Measurements from ENCODE around the gene MEGF6. TPM values are rescaled to one million over a fixed set of nuclear protein-coding genes. Genes with fewer than 3 reads are reported as not detected.

Gene MEGF6
- total and polyA plus RNA-seq, 2 donors (not counting 1 experiment from before 2014, with no cell fraction given) = 43.2 to 77.3 TPM

GRCh38 chr1:3548895-3549294 is 62.4 kb downstream of the MEGF6 start:
- Mint-ChIP-seq H3K4me1 (no peaks in the 10 kb centered on the region), H3K4me3 (no peak overlapping the region), H3K27me3 (no peaks in the 10 kb centered on the region), H3K9me3 (ENCODE audit: insufficient read depth) (no peaks in the 10 kb centered on the region), H3K27ac (no peak overlapping the region)
- H3K4me2 ChIP-seq (replicated peaks; ENCODE audit: low read depth, low read length, poor library complexity, severe bottlenecking) = no peak overlapping the region
- H3K9me3 ChIP-seq (ENCODE audit: control extremely low read depth in 1 of 3, control insufficient read depth in 2 of 3, insufficient read depth in 1 of 3, low read length in 2 of 3) = no peaks in the 10 kb centered on the region
- H3K36me3 ChIP-seq (replicated peaks in 1 of 2; ENCODE audit: control extremely low read depth in 1 of 2, control insufficient read depth in 1 of 2, extremely low read depth in 1 of 2, insufficient read depth in 2 of 2, low read length in 1 of 2) = no peaks in the 10 kb centered on the region
- CTCF ChIA-PET = no interaction called here
- ATAC-seq (ENCODE audit: low read depth) (no peak), DNase-seq (no peak)
- no peaks in the 10 kb centered on the region for H3K4me1 ChIP-seq (ENCODE audit: control insufficient read depth in 2 of 2, insufficient read depth in 2 of 2, low read length in 2 of 2)
- H3K4me3 ChIP-seq (ENCODE audit: control extremely low read depth in 1 of 5, extremely low read depth in 1 of 5, insufficient read depth in 1 of 5, low read depth in 2 of 5, low read length in 4 of 5) = no peak overlapping the region
- H2AFZ ChIP-seq (ENCODE audit: insufficient read depth, low read depth, low read length, poor library complexity, severe bottlenecking) = no peak overlapping the region
- H3K27ac ChIP-seq (ENCODE audit: low read length in 2 of 2) = no peak overlapping the region
- no peak overlapping the region for H3K9ac ChIP-seq (ENCODE audit: low read length)
- no peaks in the 10 kb centered on the region for H4K20me1 ChIP-seq (ENCODE audit: control insufficient read depth, insufficient read depth, low read length, poor library complexity, severe bottlenecking)
- TF ChIP-seq EZH2 (IDR thresholded peaks at IDR 0.05; ENCODE audit: borderline replicate concordance, insufficient read depth, low read depth, low read length, poor library complexity, severe bottlenecking) = no peak
- TF ChIP-seq, protein P1, sequence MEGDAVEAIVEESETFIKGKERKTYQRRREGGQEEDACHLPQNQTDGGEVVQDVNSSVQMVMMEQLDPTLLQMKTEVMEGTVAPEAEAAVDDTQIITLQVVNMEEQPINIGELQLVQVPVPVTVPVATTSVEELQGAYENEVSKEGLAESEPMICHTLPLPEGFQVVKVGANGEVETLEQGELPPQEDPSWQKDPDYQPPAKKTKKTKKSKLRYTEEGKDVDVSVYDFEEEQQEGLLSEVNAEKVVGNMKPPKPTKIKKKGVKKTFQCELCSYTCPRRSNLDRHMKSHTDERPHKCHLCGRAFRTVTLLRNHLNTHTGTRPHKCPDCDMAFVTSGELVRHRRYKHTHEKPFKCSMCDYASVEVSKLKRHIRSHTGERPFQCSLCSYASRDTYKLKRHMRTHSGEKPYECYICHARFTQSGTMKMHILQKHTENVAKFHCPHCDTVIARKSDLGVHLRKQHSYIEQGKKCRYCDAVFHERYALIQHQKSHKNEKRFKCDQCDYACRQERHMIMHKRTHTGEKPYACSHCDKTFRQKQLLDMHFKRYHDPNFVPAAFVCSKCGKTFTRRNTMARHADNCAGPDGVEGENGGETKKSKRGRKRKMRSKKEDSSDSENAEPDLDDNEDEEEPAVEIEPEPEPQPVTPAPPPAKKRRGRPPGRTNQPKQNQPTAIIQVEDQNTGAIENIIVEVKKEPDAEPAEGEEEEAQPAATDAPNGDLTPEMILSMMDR (IDR thresholded peaks at IDR 0.05) = no peak
- intact Hi-C loops (cut with micrococcal nuclease) = no loop called here
- 87% methylated on average over 14 of the region's 15 CpGs for WGBS (ENCODE audit: insufficient coverage)
- H3K79me2 ChIP-seq (ENCODE audit: control insufficient read depth, insufficient read depth, low read length) = no peaks in the 10 kb centered on the region
- POLR2A ChIA-PET = no interaction called here
- H3K27me3 ChIP-seq (replicated peaks in 1 of 4; ENCODE audit: control extremely low read depth in 1 of 4, control insufficient read depth in 3 of 4, insufficient read depth in 4 of 4, low read length in 3 of 4) = no peaks in the 10 kb centered on the region

GRCh38 chr1:3548156-3548893 is 63.0 kb downstream of the MEGF6 start:
- intact Hi-C loops (cut with micrococcal nuclease) = no loop called here
- Mint-ChIP-seq H3K27ac (no peak overlapping the region), H3K4me3 (no peak overlapping the region), H3K4me1 (no peaks in the 10 kb centered on the region), H3K27me3 (no peaks in the 10 kb centered on the region), H3K9me3 (ENCODE audit: insufficient read depth) (no peaks in the 10 kb centered on the region)
- no peaks in the 10 kb centered on the region for H3K79me2 ChIP-seq (ENCODE audit: control insufficient read depth, insufficient read depth, low read length)
- H2AFZ ChIP-seq (ENCODE audit: insufficient read depth, low read depth, low read length, poor library complexity, severe bottlenecking) = no peak overlapping the region
- H3K4me3 ChIP-seq (ENCODE audit: control extremely low read depth in 1 of 5, extremely low read depth in 1 of 5, insufficient read depth in 1 of 5, low read depth in 2 of 5, low read length in 4 of 5) = no peak overlapping the region
- no peaks in the 10 kb centered on the region for H3K27me3 ChIP-seq (replicated peaks in 1 of 4; ENCODE audit: control extremely low read depth in 1 of 4, control insufficient read depth in 3 of 4, insufficient read depth in 4 of 4, low read length in 3 of 4)
- no peak for ATAC-seq (ENCODE audit: low read depth)
- no peaks in the 10 kb centered on the region for H4K20me1 ChIP-seq (ENCODE audit: control insufficient read depth, insufficient read depth, low read length, poor library complexity, severe bottlenecking)
- H3K9ac ChIP-seq (ENCODE audit: low read length) = no peak overlapping the region
- TF ChIP-seq EZH2 (IDR thresholded peaks at IDR 0.05; ENCODE audit: borderline replicate concordance, insufficient read depth, low read depth, low read length, poor library complexity, severe bottlenecking) = no peak
- TF ChIP-seq, protein P1 (IDR thresholded peaks at IDR 0.05) = no peak
- no peak overlapping the region for H3K27ac ChIP-seq (ENCODE audit: low read length in 2 of 2)
- H3K36me3 ChIP-seq (replicated peaks in 1 of 2; ENCODE audit: control extremely low read depth in 1 of 2, control insufficient read depth in 1 of 2, extremely low read depth in 1 of 2, insufficient read depth in 2 of 2, low read length in 1 of 2) = no peaks in the 10 kb centered on the region
- ChIA-PET POLR2A (interaction anchor here (0.6 kb wide), 1 partner anchor 1547 kb away, joined by 3 read pairs; no protein-coding TSS in a partner anchor), CTCF (no interaction called here)
- no peaks in the 10 kb centered on the region for H3K9me3 ChIP-seq (ENCODE audit: control extremely low read depth in 1 of 3, control insufficient read depth in 2 of 3, insufficient read depth in 1 of 3, low read length in 2 of 3)
- no peak overlapping the region for H3K4me2 ChIP-seq (replicated peaks; ENCODE audit: low read depth, low read length, poor library complexity, severe bottlenecking)
- H3K4me1 ChIP-seq (ENCODE audit: control insufficient read depth in 2 of 2, insufficient read depth in 2 of 2, low read length in 2 of 2) = no peaks in the 10 kb centered on the region
- no peak for DNase-seq
- WGBS (ENCODE audit: insufficient coverage) = 94% methylated on average over 24 of the region's 24 CpGs
